Vagina (tissue), 2 donors: ENCODE results near the gene RNF11.

Experiments used
- CTCF ChIP-seq, 3 experiments: fragments of 450-650 bp in 2 of 3; fragments of 200-600 bp in 1 of 3; sonication (generic) in 1 of 3; IDR thresholded peaks; one replicate each; pipeline ENCODE4 v1.5.1; 2017 to 2019; ENCODE audit warnings: antibody characterized with exemption in 3 of 3, mild to moderate bottlenecking in 2 of 3, moderate library complexity in 2 of 3
- POLR2A ChIP-seq, 2 donors: fragments of 450-650 bp; IDR thresholded peaks; one replicate each; pipeline ENCODE4 v1.6.1; 2017; ENCODE audit warnings: antibody characterized with exemption in 2 of 2, mild to moderate bottlenecking in 2 of 2, moderate library complexity in 2 of 2
- POLR2AphosphoS5 ChIP-seq, 2 donors: sonication (generic); formaldehyde crosslinking; IDR thresholded peaks; one replicate each; pipeline ENCODE4 v1.9.0; 2017; ENCODE audit warnings: antibody characterized with exemption in 2 of 2, mild to moderate bottlenecking in 2 of 2, low read depth in 1 of 2; ENCODE audit not compliant: insufficient read depth in 1 of 2

- no peak for TF ChIP-seq POLR2A (IDR thresholded peaks at IDR 0.05)
- TF ChIP-seq CTCF (IDR thresholded peaks at IDR 0.05): no peak
- no peak for TF ChIP-seq POLR2AphosphoS5 (IDR thresholded peaks at IDR 0.05; ENCODE audit: insufficient read depth in 1 of 2, low read depth in 1 of 2)
Measured at GRCh38 chr1:51222809-51223208, 13.3 kb upstream of the RNF11 start.
